GM12801 (cell line): Measurements from ENCODE around the gene TSPAN32.

Experiments
- TF ChIP-seq, protein P1 (sequence below): IDR thresholded peaks from one replicate; pipeline ENCODE4 v1.5.1; 2011; ENCODE audit warnings: control low read depth; ENCODE audit not compliant: insufficient read length; ENCODE audit errors: extremely low read depth

Gene TSPAN32

GRCh38 chr11:2301631-2302305 is at the start of gene TSPAN32, which contains the start of gene C11orf21:
TSPAN32 (plus strand) TSS chr11:2302013; CDS start chr11:2302150, 137 bp downstream.
C11orf21 (minus strand) TSS chr11:2301918; CDS start chr11:2301808, 110 bp downstream.
- TF ChIP-seq, protein P1, sequence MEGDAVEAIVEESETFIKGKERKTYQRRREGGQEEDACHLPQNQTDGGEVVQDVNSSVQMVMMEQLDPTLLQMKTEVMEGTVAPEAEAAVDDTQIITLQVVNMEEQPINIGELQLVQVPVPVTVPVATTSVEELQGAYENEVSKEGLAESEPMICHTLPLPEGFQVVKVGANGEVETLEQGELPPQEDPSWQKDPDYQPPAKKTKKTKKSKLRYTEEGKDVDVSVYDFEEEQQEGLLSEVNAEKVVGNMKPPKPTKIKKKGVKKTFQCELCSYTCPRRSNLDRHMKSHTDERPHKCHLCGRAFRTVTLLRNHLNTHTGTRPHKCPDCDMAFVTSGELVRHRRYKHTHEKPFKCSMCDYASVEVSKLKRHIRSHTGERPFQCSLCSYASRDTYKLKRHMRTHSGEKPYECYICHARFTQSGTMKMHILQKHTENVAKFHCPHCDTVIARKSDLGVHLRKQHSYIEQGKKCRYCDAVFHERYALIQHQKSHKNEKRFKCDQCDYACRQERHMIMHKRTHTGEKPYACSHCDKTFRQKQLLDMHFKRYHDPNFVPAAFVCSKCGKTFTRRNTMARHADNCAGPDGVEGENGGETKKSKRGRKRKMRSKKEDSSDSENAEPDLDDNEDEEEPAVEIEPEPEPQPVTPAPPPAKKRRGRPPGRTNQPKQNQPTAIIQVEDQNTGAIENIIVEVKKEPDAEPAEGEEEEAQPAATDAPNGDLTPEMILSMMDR: no peak

GRCh38 chr11:2252018-2252417 is 49.8 kb upstream of the TSPAN32 start:
- TF ChIP-seq, protein P1: no peak

DNA sequence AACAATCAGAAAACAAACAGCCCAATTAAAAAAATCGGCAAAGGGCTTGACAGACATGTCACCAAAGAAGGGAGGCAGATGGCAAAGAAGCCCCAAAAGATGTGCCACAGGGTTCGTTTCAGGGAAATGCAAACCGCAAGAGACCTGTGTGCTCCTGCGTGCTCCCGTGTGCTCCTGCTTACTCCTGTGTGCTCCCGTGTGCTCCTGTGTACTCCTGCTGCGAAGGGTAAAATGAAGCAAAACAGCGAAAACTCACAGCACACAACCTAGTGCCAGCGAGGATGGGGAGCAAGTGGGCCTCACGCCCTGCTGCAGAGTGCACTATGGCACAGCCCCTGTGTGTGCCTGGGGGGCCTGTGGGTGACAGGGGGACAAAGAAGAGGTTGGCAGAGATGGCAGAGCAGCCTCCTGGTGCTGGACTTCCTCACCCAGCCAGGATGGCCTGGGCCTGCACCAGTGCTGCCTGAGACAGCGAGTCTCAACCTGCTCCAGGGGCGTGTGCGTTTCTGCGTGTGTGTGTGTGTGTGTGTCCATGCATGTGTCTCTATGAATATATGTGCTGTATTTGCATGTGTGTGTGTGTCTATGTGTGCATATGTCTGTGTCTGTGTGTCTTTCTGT is 45.4 kb upstream of the TSPAN32 start:
- TF ChIP-seq, protein P1: no peak

- TF ChIP-seq, protein P1: no peak
Measured at GRCh38 chr11:2256951-2257700, 44.7 kb upstream of the TSPAN32 start.

GRCh38 chr11:2258501-2259465 is 43.0 kb upstream of the TSPAN32 start:
- TF ChIP-seq, protein P1: no peak

GRCh38 chr11:2259466-2259830 is 42.4 kb upstream of the TSPAN32 start:
- TF ChIP-seq, protein P1: no peak
